ENCODE measurements around the gene PPP1R3D. TPM values are rescaled to one million over a fixed set of nuclear protein-coding genes. Genes with fewer than 3 reads are reported as not detected.
A peak's percentile ranks its signal among the peaks of the same experiment; 100 is the strongest.

Gene PPP1R3D
- total and polyA plus RNA-seq, 2 of the 8 experiments (the other 6 are each of a cell fraction or from before 2014, with no cell fraction given), result 1.4 to 3.9 TPM

GRCh38 chr20:59985164-59985563, 45.1 kb upstream of the PPP1R3D start:
- ChIA-PET POLR2A (ENCODE audit: partially characterized antibody) (no interaction called here), CTCF (ENCODE audit: partially characterized antibody) (interaction anchor here (0.7 to 2.0 kb wide), 3 partner anchors 9 to 65 kb away, joined by 3 to 8 read pairs (median 4); no protein-coding TSS in a partner anchor)
- Histone ChIP-seq H3K79me1 (ENCODE audit: low read depth, low read length) (no peaks in the 10 kb centered on the region), H3K9me3 (ENCODE audit: insufficient read depth in 2 of 2, low read depth in 1 of 2, low read length in 1 of 2) (no peaks in the 10 kb centered on the region), H3K4ac (replicated peaks; ENCODE audit: insufficient read length, low read depth, low read length) (no peak overlapping the region), H3K4me3 (ENCODE audit: extremely low read depth in 1 of 4, insufficient read depth in 2 of 4, low read depth in 3 of 4, low read length in 4 of 4) (no peak overlapping the region), H3K9ac (replicated peaks in 1 of 4; ENCODE audit: extremely low read depth in 1 of 4, low read depth in 3 of 4, low read length in 3 of 4) (no peak overlapping the region), H4K91ac (replicated peaks; ENCODE audit: insufficient read length, low read length) (no peak overlapping the region), H2BK120ac (replicated peaks; ENCODE audit: low read depth, low read length) (no peak overlapping the region), H2BK12ac (ENCODE audit: low read depth, low read length) (no peak overlapping the region), H3K14ac (ENCODE audit: insufficient read length) (no peak overlapping the region), H3K4me1 (replicated peaks in 1 of 4; ENCODE audit: control insufficient read depth in 3 of 4, insufficient read depth in 4 of 4, low read length in 3 of 4) (peaks cover 0 to 6% (median under 1%) of the 10 kb centered on the region in 4 experiments; a peak in 2 of 7 replicates), H4K8ac (ENCODE audit: extremely low read depth, insufficient read depth, low read length) (peak overlapping the region; percentile 57; the same call in 1 of the 2 replicates), H3K79me2 (ENCODE audit: control insufficient read depth in 1 of 2, insufficient read depth in 2 of 2, low read length in 2 of 2) (no peaks in the 10 kb centered on the region), H4K20me1 (replicated peaks in 1 of 2; ENCODE audit: control insufficient read depth in 1 of 2, insufficient read depth in 2 of 2, low read length in 2 of 2) (no peaks in the 10 kb centered on the region), H3K56ac (replicated peaks; ENCODE audit: insufficient read length, low read depth, low read length) (no peak overlapping the region), H3K36me3 (ENCODE audit: control insufficient read depth in 2 of 4, insufficient read depth in 4 of 4, low read length in 3 of 4) (no peaks in the 10 kb centered on the region), H2BK20ac (ENCODE audit: low read length) (no peak overlapping the region), H2BK5ac (ENCODE audit: low read depth, low read length) (no peak overlapping the region), H3K23ac (ENCODE audit: insufficient read length) (no peak overlapping the region), H3K27ac (ENCODE audit: low read depth, low read length) (no peak overlapping the region), H3K27me3 (replicated peaks in 1 of 4; ENCODE audit: control insufficient read depth in 3 of 4, extremely low read depth in 1 of 4, insufficient read depth in 3 of 4, low read length in 3 of 4) (no peaks in the 10 kb centered on the region), H3K23me2 (ENCODE audit: low read depth, low read length) (no peaks in the 10 kb centered on the region), H2AFZ (ENCODE audit: low read length) (no peak overlapping the region), H2BK15ac (ENCODE audit: low read length) (no peak overlapping the region), H4K5ac (ENCODE audit: insufficient read length, low read depth, low read length) (no peak overlapping the region), H3K18ac (ENCODE audit: extremely low read depth, low read length) (no peak overlapping the region), H3K4me2 (ENCODE audit: insufficient read depth in 1 of 2, low read depth in 2 of 2, low read length in 2 of 2) (no peak overlapping the region), H2AK5ac (ENCODE audit: low read depth, low read length) (no peak overlapping the region)
- WGBS, 2 experiments (ENCODE audit: extremely low coverage in 1 of 2, insufficient coverage in 1 of 2, insufficient read length in 1 of 2, insufficient replicate concordance in 2 of 2, low coverage in 1 of 2, low lambda C conversion rate in 2 of 2, missing lambda C conversion rate in 1 of 2), result 98% methylated on average over 8 of the region's 8 CpGs; no CpG with 5 or more reads in 1 of the 2 experiments
- DNase-seq (ENCODE audit: low read depth in 1 of 2, low spot score in 2 of 2), result no peak
- FAIRE-seq, result no peak
- no peak for TF ChIP-seq GABPA (IDR thresholded peaks at IDR 0.05; ENCODE audit: borderline replicate concordance, insufficient read depth, low read length)
- no peak for TF ChIP-seq KDM5A (IDR thresholded peaks at IDR 0.05; ENCODE audit: low read length)
- no peak for TF ChIP-seq SP4 (IDR thresholded peaks at IDR 0.05; ENCODE audit: low read length)
- no peak for TF ChIP-seq BRCA1 (IDR thresholded peaks at IDR 0.05; ENCODE audit: low read depth, low read length)
- TF ChIP-seq EGR1 (IDR thresholded peaks at IDR 0.05; ENCODE audit: borderline replicate concordance, low read depth, low read length), result no peak
- no peak for TF ChIP-seq SAP30 (IDR thresholded peaks at IDR 0.05; ENCODE audit: insufficient read depth, insufficient replicate concordance, low read length)
- TF ChIP-seq HDAC2 (IDR thresholded peaks at IDR 0.05; ENCODE audit: borderline replicate concordance in 1 of 2, low read depth in 2 of 2, low read length in 2 of 2), result no peak
- no peak for TF ChIP-seq CTCF (IDR thresholded peaks at IDR 0.05; ENCODE audit: control extremely low read depth in 1 of 3, insufficient read depth in 1 of 3, low read depth in 1 of 3, low read length in 3 of 3)
- TF ChIP-seq CTBP2 (IDR thresholded peaks at IDR 0.05; ENCODE audit: borderline replicate concordance, insufficient read depth, insufficient read length, low read length), result no peak
- no peak for TF ChIP-seq CHD2 (IDR thresholded peaks at IDR 0.05; ENCODE audit: low read length)

All from H1 (cell line).